Measurements from ENCODE around the gene LAMA1.

GRCh38 chr18:6923220-6923619, 194.4 kb downstream of the LAMA1 start:
- TF ChIP-seq EZH2phosphoT487 (IDR thresholded peaks at IDR 0.05; ENCODE audit: low read length) (no peak), CTCF (IDR thresholded peaks at IDR 0.05; ENCODE audit: low read length) (no peak), EZH2 (optimal IDR thresholded peaks at IDR 0.05; ENCODE audit: low read depth, low read length) (no peak)

All from MM.1S (cell line).